WERI-Rb-1 (cell line): ENCODE results near the gene NOP10.
"Not testable (repeated sequence)": the region's sequence is repeated elsewhere in the genome, so short reads cannot be mapped to it uniquely, and the experiment has no call there.

Experiments used
- DNase-seq: peaks from one replicate; pipeline ENCODE4 v3.0.0-alpha.2; 2020
- H3K27ac ChIP-seq: fragments of 250-450 bp; sonication (Bioruptor Pico); 2 replicates; pipeline ENCODE4 v1.5.1; 2020; ENCODE audit warnings: mild to moderate bottlenecking, moderate library complexity
- H3K27me3 ChIP-seq: fragments of 250-450 bp; sonication (Bioruptor Pico); 2 replicates; pipeline ENCODE4 v1.5.1; 2021; ENCODE audit warnings: mild to moderate bottlenecking, low read depth, moderate library complexity; ENCODE audit not compliant: insufficient read depth, severe bottlenecking
- H3K36me3 ChIP-seq: fragments of 250-450 bp; sonication (Bioruptor Pico); 2 replicates; pipeline ENCODE4 v1.5.1; 2020; ENCODE audit warnings: mild to moderate bottlenecking, moderate library complexity
- H3K4me3 ChIP-seq: 2 replicates; pipeline ENCODE4 v1.5.1; 2011; ENCODE audit warnings: low read depth, mild to moderate bottlenecking, control low read depth, low read length
- H3K9me3 ChIP-seq: fragments of 250-450 bp; sonication (Bioruptor Pico); 2 replicates; pipeline ENCODE4 v1.5.1; 2021; ENCODE audit warnings: mild to moderate bottlenecking, moderate library complexity; ENCODE audit not compliant: severe bottlenecking
- TF ChIP-seq, protein P1 (sequence below): IDR thresholded peaks from 2 replicates; pipeline ENCODE4 v1.5.1; 2011; ENCODE audit warnings: low read depth, mild to moderate bottlenecking, control low read depth, inconsistent platforms, low read length

NOP10 gene

DNA sequence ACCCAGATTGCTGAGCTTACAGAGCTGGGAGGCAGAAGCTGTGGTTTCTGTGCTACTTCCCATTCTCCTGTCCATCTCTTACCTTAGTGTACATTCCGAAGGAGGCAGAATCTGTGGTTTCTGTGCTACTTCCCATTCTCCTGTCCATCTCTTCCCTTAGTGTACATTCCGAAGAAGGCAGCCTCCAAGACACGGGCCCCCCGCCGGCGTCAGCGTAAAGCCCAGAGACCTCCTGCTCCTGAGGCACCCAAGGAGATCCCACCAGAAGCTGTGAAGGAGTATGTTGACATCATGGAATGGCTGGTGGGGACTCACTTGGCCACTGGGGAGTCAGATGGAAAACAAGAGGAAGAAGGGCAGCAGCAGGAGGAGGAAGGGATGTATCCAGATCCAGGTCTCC lies 11.3 kb upstream of the NOP10 start:
- Histone ChIP-seq H3K27me3 (no peaks in the 10 kb centered on the region), H3K4me3 (no peak overlapping the region), H3K27ac (no peak overlapping the region), H3K9me3 (no peaks in the 10 kb centered on the region), H3K36me3 (no peaks in the 10 kb centered on the region)
- TF ChIP-seq, protein P1, sequence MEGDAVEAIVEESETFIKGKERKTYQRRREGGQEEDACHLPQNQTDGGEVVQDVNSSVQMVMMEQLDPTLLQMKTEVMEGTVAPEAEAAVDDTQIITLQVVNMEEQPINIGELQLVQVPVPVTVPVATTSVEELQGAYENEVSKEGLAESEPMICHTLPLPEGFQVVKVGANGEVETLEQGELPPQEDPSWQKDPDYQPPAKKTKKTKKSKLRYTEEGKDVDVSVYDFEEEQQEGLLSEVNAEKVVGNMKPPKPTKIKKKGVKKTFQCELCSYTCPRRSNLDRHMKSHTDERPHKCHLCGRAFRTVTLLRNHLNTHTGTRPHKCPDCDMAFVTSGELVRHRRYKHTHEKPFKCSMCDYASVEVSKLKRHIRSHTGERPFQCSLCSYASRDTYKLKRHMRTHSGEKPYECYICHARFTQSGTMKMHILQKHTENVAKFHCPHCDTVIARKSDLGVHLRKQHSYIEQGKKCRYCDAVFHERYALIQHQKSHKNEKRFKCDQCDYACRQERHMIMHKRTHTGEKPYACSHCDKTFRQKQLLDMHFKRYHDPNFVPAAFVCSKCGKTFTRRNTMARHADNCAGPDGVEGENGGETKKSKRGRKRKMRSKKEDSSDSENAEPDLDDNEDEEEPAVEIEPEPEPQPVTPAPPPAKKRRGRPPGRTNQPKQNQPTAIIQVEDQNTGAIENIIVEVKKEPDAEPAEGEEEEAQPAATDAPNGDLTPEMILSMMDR, result no peak
- DNase-seq, result no peak

DNA sequence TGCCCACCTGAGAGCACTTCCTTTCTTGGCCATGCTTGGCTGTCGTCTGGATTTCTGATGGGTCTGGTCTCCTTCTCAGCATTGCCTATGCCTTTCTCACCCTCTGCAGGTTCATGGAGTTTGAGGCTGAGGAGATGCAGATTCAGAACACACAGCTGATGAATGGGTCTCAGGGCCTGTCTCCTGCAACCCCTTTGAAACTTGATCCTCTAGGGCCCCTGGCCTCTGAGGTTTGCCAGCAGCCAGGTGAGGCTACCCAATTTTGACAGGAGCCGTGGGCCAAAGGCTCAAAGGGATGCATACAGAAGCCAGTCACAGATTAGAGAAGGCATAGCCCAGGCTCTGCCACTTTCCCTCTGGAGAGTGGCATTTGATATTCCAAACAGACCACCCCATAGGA lies 10.7 kb upstream of the NOP10 start:
- Histone ChIP-seq H3K36me3 (no peaks in the 10 kb centered on the region), H3K27me3 (no peaks in the 10 kb centered on the region), H3K27ac (no peak overlapping the region), H3K9me3 (no peaks in the 10 kb centered on the region), H3K4me3 (no peak overlapping the region)
- TF ChIP-seq, protein P1, result no peak
- DNase-seq, result no peak

DNA sequence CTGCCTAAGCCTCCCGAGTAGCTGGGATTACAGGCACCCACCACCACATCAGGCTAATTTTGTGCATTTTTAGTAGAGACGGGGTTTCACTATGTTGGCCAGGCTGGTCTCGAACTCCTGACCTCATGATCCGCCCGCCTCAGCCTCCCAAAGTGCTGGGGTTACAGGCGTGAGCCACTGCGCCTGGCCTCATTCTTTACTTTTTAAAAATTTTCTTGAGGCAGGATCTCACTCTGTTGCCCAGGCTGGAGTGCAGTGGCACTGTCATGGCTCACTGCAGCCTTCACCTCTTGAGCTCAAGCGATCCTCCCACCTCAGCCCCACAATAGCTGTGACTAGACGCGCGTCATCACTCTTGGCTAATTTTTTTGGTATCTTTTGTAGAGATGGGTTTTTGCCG lies 10.1 kb upstream of the NOP10 start:
- not testable (repeated sequence) for H3K4me3 ChIP-seq, H3K27ac ChIP-seq, H3K9me3 ChIP-seq, DNase-seq, H3K27me3 ChIP-seq, H3K36me3 ChIP-seq

DNA sequence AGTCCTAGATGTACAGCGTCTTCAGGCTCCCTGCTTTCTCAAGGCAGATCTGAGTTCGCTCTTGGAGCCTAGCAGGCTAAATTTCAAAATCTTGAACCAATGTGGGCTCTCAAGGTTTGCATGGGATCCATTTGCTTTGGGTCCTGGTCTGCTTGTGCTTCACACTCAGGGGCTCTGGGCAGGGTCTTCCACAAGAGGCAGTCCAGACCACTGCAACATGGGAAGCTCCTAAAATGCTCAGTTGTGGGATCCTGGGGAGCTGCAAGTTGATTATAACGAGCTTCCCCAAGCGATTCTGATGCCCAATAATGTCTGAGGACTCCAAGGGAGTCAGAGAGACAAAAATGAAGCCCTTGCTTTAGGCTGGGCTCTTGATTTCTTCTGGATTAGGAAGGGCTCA lies 6.8 kb upstream of the NOP10 start:
- TF ChIP-seq, protein P1, result no peak
- no peaks in the 10 kb centered on the region for H3K27me3 ChIP-seq
- no peaks in the 10 kb centered on the region for H3K9me3 ChIP-seq
- H3K4me3 ChIP-seq, result no peak overlapping the region
- H3K27ac ChIP-seq, result no peak overlapping the region
- DNase-seq, result no peak
- no peaks in the 10 kb centered on the region for H3K36me3 ChIP-seq

DNA sequence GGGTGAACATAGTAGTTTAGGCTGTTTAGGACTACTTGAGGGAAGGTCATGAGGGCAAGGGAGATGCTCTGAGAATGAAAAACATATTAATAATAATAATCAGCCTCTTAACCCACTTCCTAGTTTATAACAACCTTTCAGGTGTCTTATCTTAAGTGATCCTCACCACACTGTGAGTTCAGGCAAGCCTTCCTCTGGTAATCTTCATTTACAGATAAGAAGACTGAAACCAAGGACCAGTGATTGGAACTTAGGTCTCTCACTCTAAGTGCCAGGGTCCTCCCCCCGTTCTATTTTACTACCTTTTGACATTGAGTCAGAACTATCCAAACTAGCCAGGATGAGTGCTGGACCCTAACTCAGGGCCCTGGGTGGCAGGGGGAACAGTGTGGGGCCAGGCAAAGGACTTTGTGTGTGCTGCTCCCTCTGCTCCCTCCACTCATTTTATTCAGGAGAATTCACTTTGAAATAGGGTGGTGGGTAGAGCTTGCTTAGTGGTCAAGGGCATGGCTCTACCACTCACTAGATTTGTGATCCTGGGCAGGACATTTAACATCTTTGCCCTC lies 5.9 kb upstream of the NOP10 start:
- Histone ChIP-seq H3K27ac (no peak overlapping the region), H3K4me3 (no peak overlapping the region), H3K36me3 (no peaks in the 10 kb centered on the region), H3K9me3 (no peaks in the 10 kb centered on the region), H3K27me3 (no peaks in the 10 kb centered on the region)
- DNase-seq, result no peak
- TF ChIP-seq, protein P1, result no peak

DNA sequence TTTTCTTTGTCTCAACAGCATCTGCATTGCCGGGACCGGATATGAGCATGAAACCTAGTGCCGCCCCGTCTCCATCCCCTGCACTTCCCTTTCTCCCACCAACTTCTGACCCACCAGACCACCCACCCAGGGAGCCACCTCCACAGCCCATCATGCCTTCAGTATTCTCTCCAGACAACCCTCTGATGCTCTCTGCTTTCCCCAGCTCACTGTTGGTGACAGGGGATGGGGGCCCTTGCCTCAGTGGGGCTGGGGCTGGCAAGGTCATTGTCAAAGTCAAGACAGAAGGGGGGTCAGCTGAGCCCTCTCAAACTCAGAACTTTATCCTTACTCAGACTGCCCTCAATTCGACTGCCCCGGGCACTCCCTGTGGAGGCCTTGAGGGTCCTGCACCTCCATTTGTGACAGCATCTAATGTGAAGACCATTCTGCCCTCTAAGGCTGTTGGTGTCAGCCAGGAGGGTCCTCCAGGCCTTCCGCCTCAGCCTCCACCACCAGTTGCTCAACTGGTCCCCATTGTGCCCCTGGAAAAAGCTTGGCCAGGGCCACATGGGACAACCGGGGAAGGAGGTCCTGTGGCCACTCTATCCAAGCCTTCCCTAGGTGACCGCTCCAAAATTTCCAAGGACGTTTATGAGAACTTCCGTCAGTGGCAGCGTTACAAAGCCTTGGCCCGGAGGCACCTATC lies 5.2 kb upstream of the NOP10 start:
- DNase-seq, result no peak
- no peaks in the 10 kb centered on the region for H3K36me3 ChIP-seq
- no peaks in the 10 kb centered on the region for H3K27me3 ChIP-seq
- TF ChIP-seq, protein P1, result no peak
- no peak overlapping the region for H3K4me3 ChIP-seq
- H3K27ac ChIP-seq, result no peak overlapping the region
- H3K9me3 ChIP-seq, result no peaks in the 10 kb centered on the region

DNA sequence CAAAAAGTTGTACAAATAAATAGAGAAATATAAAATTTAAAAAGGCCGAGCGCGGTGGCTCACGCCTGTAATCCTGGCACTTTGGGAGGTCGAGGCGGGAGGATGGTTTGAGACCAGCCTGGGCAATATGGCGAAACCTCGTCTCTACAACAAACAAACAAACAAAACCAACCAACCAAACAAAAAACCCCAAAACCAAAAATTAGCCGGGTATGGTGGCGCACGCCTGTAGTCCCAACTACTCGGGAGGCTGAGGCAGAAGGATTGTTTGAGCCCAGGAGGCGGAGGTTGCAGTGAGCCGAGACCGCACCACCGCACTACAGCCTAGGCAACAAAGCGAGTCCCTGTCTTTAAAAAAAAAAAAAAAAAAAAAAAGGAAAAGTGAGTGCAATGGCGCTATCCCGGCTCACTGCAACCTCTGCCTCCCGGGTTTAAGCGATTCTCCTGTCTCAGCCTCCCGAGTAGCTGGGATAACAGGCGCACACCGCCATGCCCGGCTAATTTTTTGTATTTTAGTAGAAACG lies 661 bp downstream of the NOP10 start:
- peak overlapping the region; percentile 84 for H3K27ac ChIP-seq
- not testable (repeated sequence) for H3K27me3 ChIP-seq, H3K9me3 ChIP-seq, DNase-seq
- H3K4me3 ChIP-seq, result peak overlapping the region; percentile 76
- H3K36me3 ChIP-seq, result peaks cover 16% of the 10 kb centered on the region
